ENCODE measurements around the gene TMEM18. TPM values are rescaled to one million over a fixed set of nuclear protein-coding genes. Genes with fewer than 3 reads are reported as not detected.
"Not testable (repeated sequence)": the region's sequence is repeated elsewhere in the genome, so short reads cannot be mapped to it uniquely, and the experiment has no call there.

Gene TMEM18
- polyA plus RNA-seq, 1 donor from 2014 or later = 58.6 TPM

- H4K20me1 ChIP-seq (ENCODE audit: insufficient read depth) = no peaks in the 10 kb centered on the region
- H3K27me3 ChIP-seq (ENCODE audit: insufficient read depth, low read depth, low read length) = no peaks in the 10 kb centered on the region
- no peaks in the 10 kb centered on the region for H3K36me3 ChIP-seq (ENCODE audit: insufficient read depth, low read length)
- H3F3A ChIP-seq (ENCODE audit: insufficient read depth, low read length, poor library complexity, severe bottlenecking) = no peaks in the 10 kb centered on the region
- no peak overlapping the region for H3K27ac ChIP-seq (ENCODE audit: low read length)
- no peaks in the 10 kb centered on the region for H3K79me2 ChIP-seq (replicated peaks; ENCODE audit: insufficient read depth, low read length)
- H3K9me2 ChIP-seq (ENCODE audit: insufficient read depth, low read length) = no peaks in the 10 kb centered on the region
- no peak overlapping the region for H3K4me2 ChIP-seq (ENCODE audit: low read length)
- H3K9me3 ChIP-seq (ENCODE audit: low read length) = no peaks in the 10 kb centered on the region
- H3K9ac ChIP-seq (ENCODE audit: low read length) = no peak overlapping the region
- no peak for TF ChIP-seq EP300 (conservative IDR thresholded peaks at IDR 0.05; ENCODE audit: poor library complexity, severe bottlenecking)
- TF ChIP-seq MXI1 (conservative IDR thresholded peaks at IDR 0.05; ENCODE audit: poor library complexity, severe bottlenecking) = no peak
- H2AFZ ChIP-seq (ENCODE audit: low read depth, low read length) = no peak overlapping the region
- no peak overlapping the region for H3K4me3 ChIP-seq (ENCODE audit: low read length)
Observed at GRCh38 chr2:685421-685820, 8.2 kb upstream of the TMEM18 start.

DNA sequence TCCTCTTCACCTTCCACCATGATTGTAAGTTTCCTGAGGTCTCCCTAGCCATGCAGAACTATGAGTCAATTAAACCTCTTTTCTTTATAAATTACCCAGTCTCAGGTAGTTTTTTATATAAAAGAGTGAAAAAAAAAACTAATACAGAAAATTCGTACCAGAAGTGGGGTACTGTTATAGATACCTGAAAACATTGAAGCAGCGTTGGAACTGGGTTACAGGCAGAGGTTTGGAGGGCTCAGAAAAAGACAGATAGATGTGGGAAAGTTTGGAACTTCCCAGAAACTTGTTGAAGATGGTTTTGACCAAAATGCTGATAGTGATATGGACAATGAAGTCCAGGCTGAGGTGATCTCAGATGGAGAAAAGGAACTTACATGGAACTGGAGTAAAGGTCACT, 7.7 kb upstream of the TMEM18 start:
- H3K4me3 ChIP-seq (ENCODE audit: low read length); H2AFZ ChIP-seq (ENCODE audit: low read depth, low read length); H3K27ac ChIP-seq (ENCODE audit: low read length); H3F3A ChIP-seq (ENCODE audit: insufficient read depth, low read length, poor library complexity, severe bottlenecking); H3K9me2 ChIP-seq (ENCODE audit: insufficient read depth, low read length); H3K9ac ChIP-seq (ENCODE audit: low read length); H4K20me1 ChIP-seq (ENCODE audit: insufficient read depth); H3K27me3 ChIP-seq (ENCODE audit: insufficient read depth, low read depth, low read length); H3K79me2 ChIP-seq (replicated peaks; ENCODE audit: insufficient read depth, low read length); H3K9me3 ChIP-seq (ENCODE audit: low read length); H3K36me3 ChIP-seq (ENCODE audit: insufficient read depth, low read length); H3K4me2 ChIP-seq (ENCODE audit: low read length): not testable (repeated sequence)

DNA sequence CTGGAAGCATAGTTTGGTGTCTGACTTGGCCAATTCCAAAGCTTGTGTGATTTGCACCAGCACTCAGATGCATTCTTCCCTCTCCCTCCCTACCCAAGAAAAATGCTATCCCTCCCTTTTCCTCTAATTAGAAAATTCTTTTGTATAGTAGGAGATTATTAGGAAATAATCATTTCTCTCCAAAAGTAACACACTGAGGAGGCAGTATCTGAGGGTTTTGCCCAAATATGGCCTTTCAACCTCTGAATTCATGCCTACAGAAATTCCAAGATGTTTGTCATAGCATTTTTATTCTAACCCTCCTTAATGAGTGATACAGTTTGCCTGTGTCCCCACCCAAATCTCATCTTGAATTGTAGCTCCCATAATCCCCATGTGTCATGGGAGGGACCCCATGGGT, 5.0 kb upstream of the TMEM18 start:
- Histone ChIP-seq H2AFZ (ENCODE audit: low read depth, low read length) (no peak overlapping the region), H3K4me2 (ENCODE audit: low read length) (no peak overlapping the region), H3K36me3 (ENCODE audit: insufficient read depth, low read length) (no peaks in the 10 kb centered on the region), H4K20me1 (ENCODE audit: insufficient read depth) (no peaks in the 10 kb centered on the region), H3K9ac (ENCODE audit: low read length) (no peak overlapping the region), H3K9me2 (ENCODE audit: insufficient read depth, low read length) (no peaks in the 10 kb centered on the region), H3K79me2 (replicated peaks; ENCODE audit: insufficient read depth, low read length) (no peaks in the 10 kb centered on the region), H3K9me3 (ENCODE audit: low read length) (no peaks in the 10 kb centered on the region), H3F3A (ENCODE audit: insufficient read depth, low read length, poor library complexity, severe bottlenecking) (no peaks in the 10 kb centered on the region), H3K4me3 (ENCODE audit: low read length) (no peak overlapping the region), H3K27me3 (ENCODE audit: insufficient read depth, low read depth, low read length) (no peaks in the 10 kb centered on the region), H3K27ac (ENCODE audit: low read length) (no peak overlapping the region)
- TF ChIP-seq CTCF (IDR thresholded peaks at IDR 0.05; ENCODE audit: poor library complexity, severe bottlenecking) (no peak), TAF1 (IDR thresholded peaks at IDR 0.05; ENCODE audit: low read depth) (no peak), SMC3 (conservative IDR thresholded peaks at IDR 0.05; ENCODE audit: poor library complexity) (no peak), EZH2 (IDR thresholded peaks at IDR 0.05; ENCODE audit: borderline replicate concordance, insufficient read depth, low read length, poor library complexity, severe bottlenecking) (no peak), EP300 (conservative IDR thresholded peaks at IDR 0.05; ENCODE audit: poor library complexity, severe bottlenecking) (no peak), POLR2AphosphoS5 (IDR thresholded peaks at IDR 0.05) (no peak), MXI1 (conservative IDR thresholded peaks at IDR 0.05; ENCODE audit: poor library complexity, severe bottlenecking) (no peak), RAD21 (conservative IDR thresholded peaks at IDR 0.05) (no peak), REST (IDR thresholded peaks at IDR 0.05; ENCODE audit: borderline replicate concordance) (no peak)

Data from neural cell (in vitro differentiated cells).